Neuron (in vitro differentiated cells): ENCODE measurements around the gene FHIT.

Experiments used
- H2AFZ ChIP-seq: one replicate; pipeline ENCODE4 v1.6.1; 2013; ENCODE audit warnings: low read depth, mild to moderate bottlenecking, inconsistent platforms, low read length, moderate library complexity
- H3K27me3 ChIP-seq: one replicate; pipeline ENCODE4 v1.6.1; 2013; ENCODE audit warnings: low read length; ENCODE audit not compliant: insufficient read depth
- H3K36me3 ChIP-seq: one replicate; pipeline ENCODE4 v1.6.1; 2013; ENCODE audit warnings: low read length; ENCODE audit not compliant: insufficient read depth
- H3K4me1 ChIP-seq: one replicate; pipeline ENCODE4 v1.6.1; 2013; ENCODE audit warnings: low read length; ENCODE audit not compliant: insufficient read depth
- H3K4me3 ChIP-seq: 2 replicates; pipeline ENCODE4 v1.5.1; 2013; ENCODE audit warnings: mild to moderate bottlenecking, low read length, moderate library complexity
- H3K9me3 ChIP-seq: one replicate; pipeline ENCODE4 v1.6.1; 2013; ENCODE audit warnings: low read length

The FHIT gene

DNA sequence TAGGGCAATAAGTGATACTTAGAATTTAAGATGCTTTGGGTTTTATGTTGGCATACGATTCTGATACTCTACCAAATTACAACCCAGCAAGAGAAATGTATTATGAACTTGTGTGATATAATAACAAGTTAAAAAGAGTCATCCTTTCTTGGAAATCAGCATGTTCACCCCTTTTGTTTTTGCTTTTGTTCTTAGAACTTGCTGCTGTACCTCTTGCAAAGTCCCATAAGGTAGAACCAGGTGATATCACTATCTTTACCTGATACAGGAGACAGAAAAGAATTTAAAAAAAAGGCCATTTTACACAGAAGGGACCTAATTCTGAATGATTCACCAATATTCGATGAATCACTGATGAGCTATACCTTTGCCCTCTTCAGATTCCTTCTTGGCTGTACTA is 810.4 kb downstream of the FHIT start:
- Histone ChIP-seq H3K27me3 (no peaks in the 10 kb centered on the region), H3K36me3 (no peaks in the 10 kb centered on the region), H3K4me3 (no peak overlapping the region), H3K4me1 (no peaks in the 10 kb centered on the region), H3K9me3 (no peaks in the 10 kb centered on the region), H2AFZ (no peak overlapping the region)

GRCh38 chr3:60435941-60436650 is 815.2 kb downstream of the FHIT start:
- Histone ChIP-seq H2AFZ (no peak overlapping the region), H3K4me3 (no peak overlapping the region), H3K36me3 (no peaks in the 10 kb centered on the region), H3K9me3 (no peaks in the 10 kb centered on the region), H3K4me1 (no peaks in the 10 kb centered on the region), H3K27me3 (no peaks in the 10 kb centered on the region)

DNA sequence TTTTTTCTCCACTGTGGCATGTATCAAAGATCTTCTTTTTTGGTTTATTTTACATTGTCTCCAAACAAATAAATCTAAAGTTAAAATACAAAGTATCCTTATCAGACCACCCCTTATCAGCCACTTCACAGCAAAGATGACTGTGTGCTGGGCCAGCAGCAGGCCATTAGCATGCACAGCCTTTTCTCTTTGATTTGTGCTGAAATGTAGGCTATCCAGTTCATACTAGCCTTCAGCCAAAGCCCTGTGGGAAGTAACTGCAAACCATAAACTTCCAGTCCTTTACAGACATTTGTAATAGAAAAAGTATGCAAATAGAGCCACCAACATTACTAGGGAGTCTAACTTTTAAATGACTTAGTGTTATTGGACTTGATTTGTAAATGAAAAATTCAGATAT is 816.3 kb downstream of the FHIT start:
- H2AFZ ChIP-seq = peak overlapping the region; percentile 58
- H3K36me3 ChIP-seq = no peaks in the 10 kb centered on the region
- no peaks in the 10 kb centered on the region for H3K9me3 ChIP-seq
- no peaks in the 10 kb centered on the region for H3K27me3 ChIP-seq
- no peak overlapping the region for H3K4me3 ChIP-seq
- no peaks in the 10 kb centered on the region for H3K4me1 ChIP-seq

GRCh38 chr3:60434323-60434722 is 816.9 kb downstream of the FHIT start:
- Histone ChIP-seq H3K9me3 (no peaks in the 10 kb centered on the region), H3K27me3 (no peaks in the 10 kb centered on the region), H3K36me3 (no peaks in the 10 kb centered on the region), H3K4me1 (no peaks in the 10 kb centered on the region), H2AFZ (peak overlapping the region; percentile 58), H3K4me3 (no peak overlapping the region)

DNA sequence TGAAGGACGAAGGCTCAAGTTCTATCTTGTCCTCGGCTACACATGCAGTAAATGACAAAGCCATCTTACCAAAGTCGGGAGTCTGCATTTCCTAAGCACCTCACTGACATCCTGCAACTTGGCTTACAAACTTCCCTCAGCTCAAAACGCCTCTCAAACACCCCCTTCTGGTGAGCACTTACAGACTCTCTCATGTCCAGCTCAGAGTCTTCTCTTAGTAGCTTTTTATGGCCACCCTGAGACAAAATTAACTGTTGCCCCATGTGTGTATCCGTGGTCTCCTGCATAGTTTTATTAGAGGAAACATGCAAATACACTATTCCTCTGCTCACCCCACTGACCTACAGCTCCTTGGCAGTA is 819.7 kb downstream of the FHIT start:
- Histone ChIP-seq H3K36me3 (no peaks in the 10 kb centered on the region), H3K27me3 (no peaks in the 10 kb centered on the region), H3K9me3 (no peaks in the 10 kb centered on the region), H2AFZ (no peak overlapping the region), H3K4me3 (no peak overlapping the region), H3K4me1 (no peaks in the 10 kb centered on the region)

DNA sequence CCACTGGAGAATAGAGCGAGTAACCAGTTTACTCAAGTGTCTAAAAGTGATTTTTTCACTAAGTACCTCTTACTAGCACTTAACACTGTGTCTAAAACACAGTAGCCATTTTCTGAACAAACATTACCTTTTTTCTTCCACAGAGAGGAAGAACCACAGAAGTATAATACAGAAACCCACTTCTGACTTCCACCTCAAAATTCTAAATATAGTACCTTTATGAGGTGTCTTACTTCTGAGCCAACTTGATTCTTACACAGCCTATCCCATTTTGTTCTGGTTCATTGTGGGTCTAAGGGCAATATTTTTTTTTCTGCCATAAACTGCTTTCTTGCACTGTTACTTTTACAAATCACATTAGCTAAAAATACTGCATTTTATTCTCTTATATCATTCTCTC is 821.0 kb downstream of the FHIT start:
- H3K27me3 ChIP-seq = no peaks in the 10 kb centered on the region
- H2AFZ ChIP-seq = no peak overlapping the region
- no peaks in the 10 kb centered on the region for H3K36me3 ChIP-seq
- H3K4me1 ChIP-seq = no peaks in the 10 kb centered on the region
- no peak overlapping the region for H3K4me3 ChIP-seq
- no peaks in the 10 kb centered on the region for H3K9me3 ChIP-seq

DNA sequence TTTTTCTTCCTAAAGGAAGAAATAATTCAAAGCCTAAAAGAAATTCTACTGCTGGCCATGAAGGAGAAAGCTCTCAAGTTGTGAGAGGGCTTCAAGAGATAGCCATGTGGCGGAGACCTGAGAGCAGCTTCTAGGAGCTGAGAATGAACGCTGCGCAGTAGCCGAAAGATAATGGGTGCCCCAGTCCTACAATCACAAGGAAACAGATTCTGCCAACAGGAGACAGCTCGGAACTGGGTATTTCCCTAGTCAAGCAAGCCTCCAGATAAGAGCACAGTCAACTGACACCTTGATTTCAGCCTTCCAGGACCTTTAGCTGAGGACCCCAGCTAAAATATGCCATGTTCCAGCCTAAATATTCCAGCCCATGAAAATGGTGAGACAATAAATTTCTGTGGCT is 824.1 kb downstream of the FHIT start:
- H3K27me3 ChIP-seq = no peaks in the 10 kb centered on the region
- H3K36me3 ChIP-seq = no peaks in the 10 kb centered on the region
- H2AFZ ChIP-seq = no peak overlapping the region
- no peak overlapping the region for H3K4me3 ChIP-seq
- H3K9me3 ChIP-seq = no peaks in the 10 kb centered on the region
- H3K4me1 ChIP-seq = no peaks in the 10 kb centered on the region

- no peak overlapping the region for H2AFZ ChIP-seq
- no peaks in the 10 kb centered on the region for H3K27me3 ChIP-seq
- H3K36me3 ChIP-seq = no peaks in the 10 kb centered on the region
- H3K9me3 ChIP-seq = no peaks in the 10 kb centered on the region
- no peak overlapping the region for H3K4me3 ChIP-seq
- no peaks in the 10 kb centered on the region for H3K4me1 ChIP-seq
Observed at GRCh38 chr3:60424942-60425341, 826.3 kb downstream of the FHIT start.

DNA sequence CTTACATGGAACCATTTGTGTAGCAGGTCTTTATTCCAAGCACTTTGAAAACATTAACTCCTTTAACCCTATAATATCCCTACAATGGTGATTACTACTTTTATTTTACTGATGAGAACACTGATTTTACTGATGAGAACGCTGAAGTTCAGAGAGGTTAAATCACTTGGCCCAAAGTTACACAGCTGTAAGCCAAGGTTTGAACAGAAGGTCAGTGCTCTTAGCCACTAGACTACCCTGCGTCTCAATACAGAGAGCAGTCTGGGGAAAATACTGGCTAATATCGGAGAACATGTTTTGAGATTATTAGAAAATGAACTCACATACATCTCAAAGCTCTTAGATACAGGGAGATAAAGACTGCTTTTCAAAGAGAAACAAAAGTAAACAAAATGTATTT is 827.2 kb downstream of the FHIT start:
- H3K36me3 ChIP-seq = no peaks in the 10 kb centered on the region
- H3K4me3 ChIP-seq = no peak overlapping the region
- H3K27me3 ChIP-seq = no peaks in the 10 kb centered on the region
- H3K9me3 ChIP-seq = no peaks in the 10 kb centered on the region
- no peak overlapping the region for H2AFZ ChIP-seq
- H3K4me1 ChIP-seq = no peaks in the 10 kb centered on the region

GRCh38 chr3:60423556-60423955 is 827.7 kb downstream of the FHIT start:
- Histone ChIP-seq H2AFZ (no peak overlapping the region), H3K9me3 (no peaks in the 10 kb centered on the region), H3K4me1 (no peaks in the 10 kb centered on the region), H3K27me3 (no peaks in the 10 kb centered on the region), H3K4me3 (no peak overlapping the region), H3K36me3 (no peaks in the 10 kb centered on the region)

DNA sequence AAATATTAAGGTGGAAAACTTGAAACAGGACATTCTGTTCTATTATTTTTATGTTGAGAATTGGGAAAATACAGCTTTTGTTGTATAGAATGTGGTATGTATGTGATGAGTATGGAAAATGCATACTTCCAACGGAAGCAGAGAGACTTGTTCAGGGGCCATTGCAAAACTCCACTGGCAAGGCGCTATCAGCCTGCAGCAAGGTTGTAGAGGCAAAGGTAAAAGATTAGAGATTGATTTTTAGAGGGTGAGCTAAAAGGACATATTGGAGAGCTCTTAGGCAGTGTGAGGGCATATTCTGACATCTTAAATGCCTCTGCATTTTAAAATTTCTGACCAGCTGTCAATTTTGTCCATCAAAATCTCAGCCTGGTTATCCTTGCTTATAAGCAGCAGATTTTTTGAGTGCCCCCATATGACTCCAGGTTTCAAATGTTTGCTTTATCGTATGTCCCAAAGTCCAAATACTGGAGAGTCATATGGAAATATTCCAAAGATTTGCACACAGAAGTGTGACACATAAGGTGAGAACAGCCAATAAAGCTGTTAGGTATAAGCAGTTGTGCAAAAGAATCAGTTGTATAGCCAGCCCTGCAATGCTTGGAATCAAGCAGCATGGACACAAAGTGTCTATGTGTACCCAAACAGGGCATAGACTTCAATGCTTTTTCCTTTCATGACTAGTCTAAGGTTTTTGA is 829.4 kb downstream of the FHIT start:
- Histone ChIP-seq H3K9me3 (no peaks in the 10 kb centered on the region), H3K4me3 (no peak overlapping the region), H3K4me1 (no peaks in the 10 kb centered on the region), H3K27me3 (no peaks in the 10 kb centered on the region), H2AFZ (no peak overlapping the region), H3K36me3 (no peaks in the 10 kb centered on the region)

GRCh38 chr3:60417576-60417975 is 833.7 kb downstream of the FHIT start:
- no peak overlapping the region for H3K4me3 ChIP-seq
- no peaks in the 10 kb centered on the region for H3K36me3 ChIP-seq
- H3K9me3 ChIP-seq = no peaks in the 10 kb centered on the region
- H3K4me1 ChIP-seq = no peaks in the 10 kb centered on the region
- peak overlapping the region; percentile 40 for H2AFZ ChIP-seq
- no peaks in the 10 kb centered on the region for H3K27me3 ChIP-seq

- Histone ChIP-seq H3K9me3 (no peaks in the 10 kb centered on the region), H3K36me3 (no peaks in the 10 kb centered on the region), H3K27me3 (no peaks in the 10 kb centered on the region), H3K4me1 (no peaks in the 10 kb centered on the region), H3K4me3 (no peak overlapping the region), H2AFZ (no peak overlapping the region)
Observed at GRCh38 chr3:60414011-60414410, 837.2 kb downstream of the FHIT start.

GRCh38 chr3:60413551-60413950 is 837.7 kb downstream of the FHIT start:
- H3K9me3 ChIP-seq = no peaks in the 10 kb centered on the region
- no peaks in the 10 kb centered on the region for H3K36me3 ChIP-seq
- no peak overlapping the region for H3K4me3 ChIP-seq
- H2AFZ ChIP-seq = no peak overlapping the region
- H3K4me1 ChIP-seq = no peaks in the 10 kb centered on the region
- no peaks in the 10 kb centered on the region for H3K27me3 ChIP-seq
